ENCODE data around the gene MRPL4.
"Not testable (repeated sequence)": the region's sequence is repeated elsewhere in the genome, so short reads cannot be mapped to it uniquely, and the experiment has no call there.

MRPL4 gene

GRCh38 chr19:10270616-10271394 lies 18.8 kb downstream of the MRPL4 start, which contains the start of gene ICAM1:
Gene ICAM1 (plus strand): TSS chr19:10271120. CDS start chr19:10271160, 40 bp downstream.
- no peak for DNase-seq (ENCODE audit: insufficient read length, low spot score)
- no peak for FAIRE-seq
- TF ChIP-seq CTCF (IDR thresholded peaks at IDR 0.05; ENCODE audit: insufficient read depth, missing control alignments): no peak

GRCh38 chr19:10271543-10272086 lies 19.6 kb downstream of the MRPL4 start:
- TF ChIP-seq CTCF (IDR thresholded peaks at IDR 0.05; ENCODE audit: insufficient read depth, missing control alignments): no peak
- DNase-seq (ENCODE audit: insufficient read length, low spot score) (no peak), FAIRE-seq (no peak)

- no peak for TF ChIP-seq CTCF (IDR thresholded peaks at IDR 0.05; ENCODE audit: insufficient read depth, missing control alignments)
- no peak for FAIRE-seq
- no peak for DNase-seq (ENCODE audit: insufficient read length, low spot score)
Observed at GRCh38 chr19:10274589-10274988, 22.6 kb downstream of the MRPL4 start.

- FAIRE-seq (no peak), DNase-seq (ENCODE audit: insufficient read length, low spot score) (no peak)
- no peak for TF ChIP-seq CTCF (IDR thresholded peaks at IDR 0.05; ENCODE audit: insufficient read depth, missing control alignments)
Observed at GRCh38 chr19:10277795-10278589, 26.0 kb downstream of the MRPL4 start.

GRCh38 chr19:10278935-10279334 lies 26.9 kb downstream of the MRPL4 start:
- no peak for FAIRE-seq
- TF ChIP-seq CTCF (IDR thresholded peaks at IDR 0.05; ENCODE audit: insufficient read depth, missing control alignments): no peak
- DNase-seq (ENCODE audit: insufficient read length, low spot score): no peak

GRCh38 chr19:10279737-10280442 lies 27.9 kb downstream of the MRPL4 start:
- DNase-seq (ENCODE audit: insufficient read length, low spot score) (no peak), FAIRE-seq (no peak)

GRCh38 chr19:10282043-10282442 lies 30.0 kb downstream of the MRPL4 start:
- DNase-seq (ENCODE audit: insufficient read length, low spot score): not testable (repeated sequence)

More at GRCh38 chr19:10279737-10280442, 27.9 kb downstream of the MRPL4 start:
- TF ChIP-seq CTCF (IDR thresholded peaks at IDR 0.05; ENCODE audit: insufficient read depth, missing control alignments): no peak

More at GRCh38 chr19:10282043-10282442, 30.0 kb downstream of the MRPL4 start:
- FAIRE-seq: not testable (repeated sequence)

Data from D721Med (cell line).